OCI-LY1 (cell line): ENCODE data around the gene SURF4.

Source experiments
- CTCF ChIP-seq: fragments of 200-600 bp; sonication (generic), shearing (Covaris generic); IDR thresholded peaks from 2 replicates; pipeline ENCODE4 v1.5.1; 2017; ENCODE audit warnings: mild to moderate bottlenecking, antibody characterized with exemption, low read length, moderate library complexity, mixed read lengths
- EZH2 ChIP-seq: fragments of 200-600 bp; sonication (generic), shearing (Covaris generic); IDR thresholded peaks from 2 replicates; pipeline ENCODE4 v1.8.0; 2017; ENCODE audit warnings: borderline replicate concordance, mixed run types, mild to moderate bottlenecking, antibody characterized with exemption, low read length, moderate library complexity, mixed read lengths

- TF ChIP-seq CTCF (no peak), EZH2 (no peak)
Measured at GRCh38 chr9:133389025-133389557, 13.2 kb upstream of the SURF4 start.
